Measurements from ENCODE around the gene TM2D3.

Gene TM2D3

GRCh38 chr15:101647251-101647650 lies 4.9 kb downstream of the TM2D3 start:
- H3K79me2 ChIP-seq (ENCODE audit: insufficient read depth, low read depth), result peaks cover 51% of the 10 kb centered on the region

GRCh38 chr15:101646672-101647071 lies 5.5 kb downstream of the TM2D3 start:
- Histone ChIP-seq H3K4me2 (no peak overlapping the region), H3K27me3 (ENCODE audit: insufficient read depth, low read depth) (no peaks in the 10 kb centered on the region), H3K79me2 (ENCODE audit: insufficient read depth, low read depth) (peaks cover 51% of the 10 kb centered on the region), H3K27ac (no peak overlapping the region), H4K20me1 (ENCODE audit: insufficient read depth) (peaks cover 7% of the 10 kb centered on the region; the same call in 1 of the 2 replicates), H3K4me1 (ENCODE audit: low read depth, poor library complexity, severe bottlenecking) (peaks cover 52% of the 10 kb centered on the region), H3K9ac (no peak overlapping the region), H2AFZ (ENCODE audit: low read depth) (no peak overlapping the region), H3K36me3 (ENCODE audit: insufficient read depth) (peaks cover 8% of the 10 kb centered on the region; the same call in 1 of the 2 replicates), H3K4me3 (IDR thresholded peaks at IDR 0.05; ENCODE audit: insufficient read depth, low read depth, low read length) (no peak overlapping the region)
- TF ChIP-seq CTCF (conservative IDR thresholded peaks at IDR 0.05; ENCODE audit: low read depth, low read length), result no peak

More at GRCh38 chr15:101647251-101647650, 4.9 kb downstream of the TM2D3 start:
- peaks cover 8% of the 10 kb centered on the region; the same call in 1 of the 2 replicates for H3K36me3 ChIP-seq (ENCODE audit: insufficient read depth)
- H3K4me1 ChIP-seq (ENCODE audit: low read depth, poor library complexity, severe bottlenecking), result peaks cover 46% of the 10 kb centered on the region
- H4K20me1 ChIP-seq (ENCODE audit: insufficient read depth), result 0 out of 2 replicates have a peak, but pooled peaks cover 4% of the 10 kb centered on the region
- H2AFZ ChIP-seq (ENCODE audit: low read depth), result no peak overlapping the region
- no peak for TF ChIP-seq CTCF (conservative IDR thresholded peaks at IDR 0.05; ENCODE audit: low read depth, low read length)
- no peak overlapping the region for H3K4me2 ChIP-seq
- H3K9ac ChIP-seq, result no peak overlapping the region
- H3K27me3 ChIP-seq (ENCODE audit: insufficient read depth, low read depth), result no peaks in the 10 kb centered on the region
- H3K4me3 ChIP-seq (IDR thresholded peaks at IDR 0.05; ENCODE audit: insufficient read depth, low read depth, low read length), result no peak overlapping the region
- no peak overlapping the region for H3K27ac ChIP-seq

GRCh38 chr15:101642361-101642760 lies 9.8 kb downstream of the TM2D3 start:
- Histone ChIP-seq H3K79me2 (ENCODE audit: insufficient read depth, low read depth) (peaks cover 8% of the 10 kb centered on the region), H3K4me3 (IDR thresholded peaks at IDR 0.05; ENCODE audit: insufficient read depth, low read depth, low read length) (no peak overlapping the region), H4K20me1 (ENCODE audit: insufficient read depth) (peaks cover 8% of the 10 kb centered on the region; the same call in 1 of the 2 replicates), H3K27me3 (ENCODE audit: insufficient read depth, low read depth) (no peaks in the 10 kb centered on the region), H3K4me2 (peak overlapping the region; percentile 52; the same call in 1 of the 2 replicates), H3K9ac (no peak overlapping the region), H3K36me3 (ENCODE audit: insufficient read depth) (peaks cover 3% of the 10 kb centered on the region; the same call in 1 of the 2 replicates), H2AFZ (ENCODE audit: low read depth) (no peak overlapping the region), H3K4me1 (ENCODE audit: low read depth, poor library complexity, severe bottlenecking) (peaks cover 42% of the 10 kb centered on the region), H3K27ac (no peak overlapping the region; the same call in 1 of the 2 replicates)
- TF ChIP-seq CTCF (conservative IDR thresholded peaks at IDR 0.05; ENCODE audit: low read depth, low read length), result no peak

GRCh38 chr15:101641894-101642293 lies 10.3 kb downstream of the TM2D3 start:
- no peak overlapping the region for H2AFZ ChIP-seq (ENCODE audit: low read depth)
- no peaks in the 10 kb centered on the region for H3K27me3 ChIP-seq (ENCODE audit: insufficient read depth, low read depth)
- H3K9ac ChIP-seq, result no peak overlapping the region
- H3K27ac ChIP-seq, result no peak overlapping the region; the same call in 1 of the 2 replicates
- H3K4me2 ChIP-seq, result peak overlapping the region; percentile 52; the same call in 1 of the 2 replicates
- peaks cover 3% of the 10 kb centered on the region; the same call in 1 of the 2 replicates for H3K36me3 ChIP-seq (ENCODE audit: insufficient read depth)
- H3K4me3 ChIP-seq (IDR thresholded peaks at IDR 0.05; ENCODE audit: insufficient read depth, low read depth, low read length), result no peak overlapping the region
- H4K20me1 ChIP-seq (ENCODE audit: insufficient read depth), result peaks cover 8% of the 10 kb centered on the region; the same call in 1 of the 2 replicates
- peaks cover 5% of the 10 kb centered on the region for H3K79me2 ChIP-seq (ENCODE audit: insufficient read depth, low read depth)
- peaks cover 42% of the 10 kb centered on the region for H3K4me1 ChIP-seq (ENCODE audit: low read depth, poor library complexity, severe bottlenecking)
- no peak for TF ChIP-seq CTCF (conservative IDR thresholded peaks at IDR 0.05; ENCODE audit: low read depth, low read length)
